ENCODE measurements around the gene PBX1. TPM values are rescaled to one million over a fixed set of nuclear protein-coding genes. Genes with fewer than 3 reads are reported as not detected.

Gene PBX1
- total and polyA plus RNA-seq, 2 experiments from 2014 or later, result 40.0 to 104 TPM

DNA sequence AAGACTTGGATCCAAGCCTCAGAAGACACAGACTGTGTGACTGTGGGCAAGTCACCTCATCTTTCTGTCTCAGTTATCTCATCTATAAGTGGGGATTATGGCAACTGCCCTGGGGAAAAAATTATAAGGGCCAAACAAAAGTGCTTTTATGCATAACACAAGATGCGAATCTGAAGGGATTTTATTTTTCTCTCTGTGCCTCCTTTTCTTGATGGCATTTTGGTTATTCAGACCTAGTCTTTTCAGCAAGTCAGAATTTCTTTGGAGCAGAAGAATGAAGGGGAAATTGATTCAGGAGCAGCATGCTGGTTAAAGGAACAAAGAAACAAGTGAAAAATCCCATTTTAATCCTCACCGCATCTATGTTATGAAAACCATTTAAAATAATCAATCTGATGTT is 86.9 kb downstream of the PBX1 start (continued):
- TF ChIP-seq, protein P1, sequence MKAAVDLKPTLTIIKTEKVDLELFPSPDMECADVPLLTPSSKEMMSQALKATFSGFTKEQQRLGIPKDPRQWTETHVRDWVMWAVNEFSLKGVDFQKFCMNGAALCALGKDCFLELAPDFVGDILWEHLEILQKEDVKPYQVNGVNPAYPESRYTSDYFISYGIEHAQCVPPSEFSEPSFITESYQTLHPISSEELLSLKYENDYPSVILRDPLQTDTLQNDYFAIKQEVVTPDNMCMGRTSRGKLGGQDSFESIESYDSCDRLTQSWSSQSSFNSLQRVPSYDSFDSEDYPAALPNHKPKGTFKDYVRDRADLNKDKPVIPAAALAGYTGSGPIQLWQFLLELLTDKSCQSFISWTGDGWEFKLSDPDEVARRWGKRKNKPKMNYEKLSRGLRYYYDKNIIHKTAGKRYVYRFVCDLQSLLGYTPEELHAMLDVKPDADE (IDR thresholded peaks at IDR 0.05), result no peak
- TF ChIP-seq ZNF331 (CRISPR knock-in tag; IDR thresholded peaks at IDR 0.05; ENCODE audit: low read depth), result no peak
- TF ChIP-seq POLR2AphosphoS5 (IDR thresholded peaks at IDR 0.05; ENCODE audit: low read depth), result no peak
- TF ChIP-seq JUNB (IDR thresholded peaks at IDR 0.05; ENCODE audit: unreplicated experiment), result no peak
- TF ChIP-seq ZNF114 (CRISPR knock-in tag; IDR thresholded peaks at IDR 0.05), result no peak
- TF ChIP-seq, protein P2, sequence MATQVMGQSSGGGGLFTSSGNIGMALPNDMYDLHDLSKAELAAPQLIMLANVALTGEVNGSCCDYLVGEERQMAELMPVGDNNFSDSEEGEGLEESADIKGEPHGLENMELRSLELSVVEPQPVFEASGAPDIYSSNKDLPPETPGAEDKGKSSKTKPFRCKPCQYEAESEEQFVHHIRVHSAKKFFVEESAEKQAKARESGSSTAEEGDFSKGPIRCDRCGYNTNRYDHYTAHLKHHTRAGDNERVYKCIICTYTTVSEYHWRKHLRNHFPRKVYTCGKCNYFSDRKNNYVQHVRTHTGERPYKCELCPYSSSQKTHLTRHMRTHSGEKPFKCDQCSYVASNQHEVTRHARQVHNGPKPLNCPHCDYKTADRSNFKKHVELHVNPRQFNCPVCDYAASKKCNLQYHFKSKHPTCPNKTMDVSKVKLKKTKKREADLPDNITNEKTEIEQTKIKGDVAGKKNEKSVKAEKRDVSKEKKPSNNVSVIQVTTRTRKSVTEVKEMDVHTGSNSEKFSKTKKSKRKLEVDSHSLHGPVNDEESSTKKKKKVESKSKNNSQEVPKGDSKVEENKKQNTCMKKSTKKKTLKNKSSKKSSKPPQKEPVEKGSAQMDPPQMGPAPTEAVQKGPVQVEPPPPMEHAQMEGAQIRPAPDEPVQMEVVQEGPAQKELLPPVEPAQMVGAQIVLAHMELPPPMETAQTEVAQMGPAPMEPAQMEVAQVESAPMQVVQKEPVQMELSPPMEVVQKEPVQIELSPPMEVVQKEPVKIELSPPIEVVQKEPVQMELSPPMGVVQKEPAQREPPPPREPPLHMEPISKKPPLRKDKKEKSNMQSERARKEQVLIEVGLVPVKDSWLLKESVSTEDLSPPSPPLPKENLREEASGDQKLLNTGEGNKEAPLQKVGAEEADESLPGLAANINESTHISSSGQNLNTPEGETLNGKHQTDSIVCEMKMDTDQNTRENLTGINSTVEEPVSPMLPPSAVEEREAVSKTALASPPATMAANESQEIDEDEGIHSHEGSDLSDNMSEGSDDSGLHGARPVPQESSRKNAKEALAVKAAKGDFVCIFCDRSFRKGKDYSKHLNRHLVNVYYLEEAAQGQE (IDR thresholded peaks at IDR 0.05; ENCODE audit: unreplicated experiment), result no peak
- no peak for TF ChIP-seq EZH2phosphoT487 (IDR thresholded peaks at IDR 0.05; ENCODE audit: unreplicated experiment)

DNA sequence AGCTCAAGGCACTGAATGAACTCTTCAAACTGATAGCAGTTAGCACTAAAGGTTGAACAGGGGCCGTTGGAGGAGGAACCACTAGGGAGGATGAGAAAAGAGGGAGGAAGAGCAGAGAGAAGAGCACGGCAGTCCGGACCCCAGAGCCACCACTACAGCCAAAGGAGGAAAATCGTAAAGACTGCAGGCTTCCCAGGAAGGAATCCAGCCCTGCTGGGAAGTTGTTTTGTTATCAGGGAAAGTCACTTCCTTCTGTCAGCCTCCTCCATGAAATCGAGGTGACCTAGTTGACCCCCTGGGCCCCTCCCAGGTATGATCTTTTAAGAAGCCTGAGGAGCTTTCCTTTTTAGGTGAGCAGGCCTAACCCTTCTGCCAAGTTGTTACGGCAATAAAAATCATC is 88.2 kb downstream of the PBX1 start:
- Mint-ChIP-seq H3K36me3 (ENCODE audit: low read depth) (peaks cover 11% of the 10 kb centered on the region; the same call in 2 of the 3 replicates), H3K27me3 (ENCODE audit: insufficient read depth, low read depth, poor library complexity) (peaks cover 23% of the 10 kb centered on the region), H3K27ac (peak overlapping the region; percentile 58; the same call in 1 of the 2 replicates), H3K4me3 (no peak overlapping the region; the same call in 2 of the 3 replicates), H3K4me1 (peaks cover 75% of the 10 kb centered on the region), H3K9me3 (no peaks in the 10 kb centered on the region)
- H3K27me3 ChIP-seq (ENCODE audit: insufficient read depth), result no peaks in the 10 kb centered on the region
- ATAC-seq (peak; percentile 58), DNase-seq (ENCODE audit: low spot score) (peak; percentile 54)
- H3K4me3 ChIP-seq, result no peak overlapping the region
- H3F3A ChIP-seq (replicated peaks; ENCODE audit: low read depth), result no peaks in the 10 kb centered on the region
- H3K4me1 ChIP-seq (ENCODE audit: insufficient read depth), result peaks cover 84% of the 10 kb centered on the region
- peaks cover 2% of the 10 kb centered on the region; the same call in 1 of the 2 replicates for H3K36me3 ChIP-seq (ENCODE audit: insufficient read depth)
- H3K27ac ChIP-seq (ENCODE audit: low read depth), result peak overlapping the region; percentile 68
- H3K9me2 ChIP-seq (ENCODE audit: insufficient read depth), result no peaks in the 10 kb centered on the region
- H4K20me1 ChIP-seq (replicated peaks; ENCODE audit: insufficient read depth), result peaks cover 23% of the 10 kb centered on the region
- H2AFZ ChIP-seq, result no peak overlapping the region
- peaks cover 100% of the 10 kb centered on the region for H3K79me2 ChIP-seq (replicated peaks; ENCODE audit: insufficient read depth)
- H3K4me2 ChIP-seq, result peak overlapping the region; percentile 46; the same call in 1 of the 2 replicates
- TF ChIP-seq JUNB (IDR thresholded peaks at IDR 0.05; ENCODE audit: unreplicated experiment) (no peak), POLR2AphosphoS5 (IDR thresholded peaks at IDR 0.05; ENCODE audit: low read depth) (no peak), CREB1 (CRISPR knock-in tag; IDR thresholded peaks at IDR 0.05; ENCODE audit: low read depth) (no peak), STAT1 (IDR thresholded peaks at IDR 0.05; ENCODE audit: unreplicated experiment) (no peak), EZH2 (IDR thresholded peaks at IDR 0.05; ENCODE audit: low read depth, unreplicated experiment) (no peak), ZNF331 (CRISPR knock-in tag; IDR thresholded peaks at IDR 0.05; ENCODE audit: low read depth) (no peak), ZNF114 (CRISPR knock-in tag; IDR thresholded peaks at IDR 0.05) (no peak), NANOG (IDR thresholded peaks at IDR 0.05; ENCODE audit: borderline replicate concordance) (no peak), EZH2phosphoT487 (IDR thresholded peaks at IDR 0.05; ENCODE audit: unreplicated experiment) (no peak)
- TF ChIP-seq, protein P3, sequence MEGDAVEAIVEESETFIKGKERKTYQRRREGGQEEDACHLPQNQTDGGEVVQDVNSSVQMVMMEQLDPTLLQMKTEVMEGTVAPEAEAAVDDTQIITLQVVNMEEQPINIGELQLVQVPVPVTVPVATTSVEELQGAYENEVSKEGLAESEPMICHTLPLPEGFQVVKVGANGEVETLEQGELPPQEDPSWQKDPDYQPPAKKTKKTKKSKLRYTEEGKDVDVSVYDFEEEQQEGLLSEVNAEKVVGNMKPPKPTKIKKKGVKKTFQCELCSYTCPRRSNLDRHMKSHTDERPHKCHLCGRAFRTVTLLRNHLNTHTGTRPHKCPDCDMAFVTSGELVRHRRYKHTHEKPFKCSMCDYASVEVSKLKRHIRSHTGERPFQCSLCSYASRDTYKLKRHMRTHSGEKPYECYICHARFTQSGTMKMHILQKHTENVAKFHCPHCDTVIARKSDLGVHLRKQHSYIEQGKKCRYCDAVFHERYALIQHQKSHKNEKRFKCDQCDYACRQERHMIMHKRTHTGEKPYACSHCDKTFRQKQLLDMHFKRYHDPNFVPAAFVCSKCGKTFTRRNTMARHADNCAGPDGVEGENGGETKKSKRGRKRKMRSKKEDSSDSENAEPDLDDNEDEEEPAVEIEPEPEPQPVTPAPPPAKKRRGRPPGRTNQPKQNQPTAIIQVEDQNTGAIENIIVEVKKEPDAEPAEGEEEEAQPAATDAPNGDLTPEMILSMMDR (conservative IDR thresholded peaks at IDR 0.05; ENCODE audit: low read depth in 2 of 2), result no peak
- TF ChIP-seq, protein P1 (IDR thresholded peaks at IDR 0.05), result no peak

All from GM23338 (cell line).